ENCODE results near the gene COL6A6. TPM values are rescaled to one million over a fixed set of nuclear protein-coding genes. Genes with fewer than 3 reads are reported as not detected.

The COL6A6 gene
- total and polyA plus RNA-seq, 8 donors = 7.7 to 55.8 (median 47.4) TPM

- DNase-seq = no peak
- no peaks in the 10 kb centered on the region for H3K36me3 ChIP-seq
- H3K4me3 ChIP-seq = no peak overlapping the region
- H3K4me1 ChIP-seq = no peaks in the 10 kb centered on the region
- no peak overlapping the region for H3K27ac ChIP-seq
- no peaks in the 10 kb centered on the region for H3K27me3 ChIP-seq
- H3K9me3 ChIP-seq = no peaks in the 10 kb centered on the region
- no peak for ATAC-seq
- intact Hi-C loops (cut with DNase I) = no loop called here
- no peak for TF ChIP-seq CTCF (IDR thresholded peaks at IDR 0.05)
These were observed 12.3 kb upstream of the COL6A6 start for GRCh38 chr3:130504701-130505100.

GRCh38 chr3:130506031-130506430, 10.9 kb upstream of the COL6A6 start:
- no peak for ATAC-seq
- TF ChIP-seq CTCF (IDR thresholded peaks at IDR 0.05) = no peak
- H3K36me3 ChIP-seq = no peaks in the 10 kb centered on the region
- no peak for DNase-seq
- H3K9me3 ChIP-seq = no peaks in the 10 kb centered on the region
- H3K27me3 ChIP-seq = no peaks in the 10 kb centered on the region
- H3K4me3 ChIP-seq = no peak overlapping the region
- intact Hi-C loops (cut with DNase I) = no loop called here
- H3K4me1 ChIP-seq = no peaks in the 10 kb centered on the region
- no peak overlapping the region for H3K27ac ChIP-seq

- H3K27me3 ChIP-seq = no peaks in the 10 kb centered on the region
- H3K36me3 ChIP-seq = no peaks in the 10 kb centered on the region
- no peak for TF ChIP-seq CTCF (IDR thresholded peaks at IDR 0.05)
- H3K9me3 ChIP-seq = no peaks in the 10 kb centered on the region
- H3K4me1 ChIP-seq = no peaks in the 10 kb centered on the region
- DNase-seq (no peak), ATAC-seq (no peak)
- H3K27ac ChIP-seq = no peak overlapping the region
- H3K4me3 ChIP-seq = no peak overlapping the region
- intact Hi-C loops (cut with DNase I) = no loop called here
These were observed 9.2 kb upstream of the COL6A6 start for GRCh38 chr3:130507746-130508145.

- no peak for TF ChIP-seq CTCF (IDR thresholded peaks at IDR 0.05)
- no peak overlapping the region for H3K27ac ChIP-seq
- intact Hi-C loops (cut with DNase I) = no loop called here
- no peaks in the 10 kb centered on the region for H3K27me3 ChIP-seq
- DNase-seq = peak in 2 of 4 donors; percentile 68 to 81
- no peaks in the 10 kb centered on the region for H3K4me1 ChIP-seq
- H3K4me3 ChIP-seq = no peak overlapping the region
- H3K9me3 ChIP-seq = no peaks in the 10 kb centered on the region
- ATAC-seq = peak; percentile 60
- no peaks in the 10 kb centered on the region for H3K36me3 ChIP-seq
These were observed 8.0 kb upstream of the COL6A6 start for GRCh38 chr3:130509008-130509407.

- no peaks in the 10 kb centered on the region for H3K4me1 ChIP-seq
- no peak for DNase-seq
- no peaks in the 10 kb centered on the region for H3K36me3 ChIP-seq
- no peak overlapping the region for H3K4me3 ChIP-seq
- no peaks in the 10 kb centered on the region for H3K9me3 ChIP-seq
- H3K27me3 ChIP-seq = peaks cover 17 to 38% of the 10 kb centered on the region in 2 donors
- intact Hi-C loops (cut with DNase I) = no loop called here
- no peak for TF ChIP-seq CTCF (IDR thresholded peaks at IDR 0.05)
- ATAC-seq = no peak
- no peak overlapping the region for H3K27ac ChIP-seq
These were observed 2.3 kb upstream of the COL6A6 start for GRCh38 chr3:130514681-130515080.
